HepG2 (cell line): ENCODE results near the gene TBC1D5. TPM values are rescaled to one million over a fixed set of nuclear protein-coding genes. Genes with fewer than 3 reads are reported as not detected.

Experiments
- ATAC-seq: fragments of 200-7000 bp; cut with Tn5 transposase; 3 replicates; pipeline ENCODE4 v1.9.1; 2020; ENCODE audit warnings: mild to moderate bottlenecking, moderate library complexity
- BruUV-seq: library from RNA; stranded (reverse); fragments of 400-500 nt; replicated peaks from 2 replicates; lab custom pipeline; 2021; lab: Mats Ljungman, UMichigan
- CTCF ChIA-PET: fragments of 300-600 bp; formaldehyde crosslinking; extraction: SDS; loops from one replicate; lab custom pipeline; 2021; ENCODE audit warnings: low total read pairs, inconsistent platforms, low intra/inter-chr PET ratio; lab: Yijun Ruan, JAX
- POLR2A ChIA-PET: fragments of 350-600 bp; sonication (Branson Sonifier 250); formaldehyde crosslinking; loops from one replicate; lab custom pipeline; 2020; ENCODE audit warnings: antibody characterized with exemption, inconsistent platforms; lab: Yijun Ruan, JAX
- DNase-seq: peaks from one replicate; pipeline ENCODE4 v3.0.0-alpha.2; 2015; ENCODE audit warnings: low spot score
- FAIRE-seq: peaks from 3 replicates; lab custom pipeline; 2011; peaks lifted over from hg19 to GRCh38; lab: Jason Lieb, UNC
- H2AFZ ChIP-seq: one replicate; pipeline ENCODE4 v1.6.1; 2011; ENCODE audit warnings: low read length, inconsistent platforms
- H3K27ac ChIP-seq: fragments of 300-600 bp; 3 replicates; pipeline ENCODE4 v1.8.0; 2011; ENCODE audit warnings: mixed run types, mild to moderate bottlenecking, mixed read lengths, low read length, inconsistent platforms; ENCODE audit not compliant: insufficient read depth; ENCODE audit errors: extremely low read length
- H3K27me3 ChIP-seq, 2 experiments: fragments of 200-600 bp in 1 of 2; 2 replicates in 1 of 2; 3 replicates in 1 of 2; pipeline versions ENCODE4 v1.6.0 to v1.8.0; 2011; ENCODE audit warnings: low read length in 2 of 2, mild to moderate bottlenecking in 2 of 2, moderate library complexity in 2 of 2, inconsistent platforms in 1 of 2; ENCODE audit not compliant: insufficient read depth in 2 of 2, control insufficient read depth in 1 of 2
- H3K36me3 ChIP-seq, 2 experiments: fragments of 200-600 bp in 1 of 2; replicated peaks in 1 of 2; 2 replicates in 1 of 2; 3 replicates in 1 of 2; pipeline versions ENCODE4 v1.5.1 to v1.8.0; 2011; ENCODE audit warnings: low read length in 2 of 2, inconsistent platforms in 1 of 2; ENCODE audit not compliant: insufficient read depth in 2 of 2, control insufficient read depth in 1 of 2
- H3K4me1 ChIP-seq: 2 replicates; pipeline ENCODE4 v1.5.1; 2012; ENCODE audit warnings: low read length, inconsistent platforms; ENCODE audit not compliant: insufficient read depth
- H3K4me2 ChIP-seq: 2 replicates; pipeline ENCODE4 v1.6.0; 2011; ENCODE audit warnings: low read depth, low read length, inconsistent platforms
- H3K4me3 ChIP-seq, 3 experiments: fragments of 200-600 bp in 1 of 3; sonication (generic), shearing (Covaris generic) in 1 of 3; replicated peaks in 1 of 3; 2 replicates each; pipeline ENCODE4 v1.5.1; 2011 to 2016; ENCODE audit warnings: low read length in 3 of 3, inconsistent platforms in 2 of 3, low read depth in 2 of 3, mild to moderate bottlenecking in 2 of 3, control low read depth in 1 of 3, mixed read lengths in 1 of 3; ENCODE audit not compliant: insufficient read depth in 1 of 3
- H3K79me2 ChIP-seq: one replicate; pipeline ENCODE4 v1.6.1; 2011; ENCODE audit warnings: low read length, inconsistent platforms; ENCODE audit not compliant: insufficient read depth
- H3K9ac ChIP-seq: 2 replicates; pipeline ENCODE4 v1.6.0; 2011; ENCODE audit warnings: mild to moderate bottlenecking, low read depth, low read length, inconsistent platforms; ENCODE audit not compliant: insufficient read depth
- H3K9me3 ChIP-seq: 2 replicates; pipeline ENCODE4 v1.5.1; 2012; ENCODE audit warnings: mild to moderate bottlenecking, low read length
- H4K20me1 ChIP-seq: 2 replicates; pipeline ENCODE4 v1.6.0; 2011; ENCODE audit warnings: inconsistent platforms, mild to moderate bottlenecking, low read length, moderate library complexity; ENCODE audit not compliant: insufficient read depth
- HOXD1 ChIP-seq: sonication (generic); formaldehyde crosslinking; IDR thresholded peaks from 2 replicates; pipeline ENCODE4 v1.5.0; 2020; ENCODE audit warnings: missing genetic modification reagents
- MAZ ChIP-seq, 2 experiments: sonication (generic) in 1 of 2; formaldehyde crosslinking in 1 of 2; IDR thresholded peaks; 2 replicates each; pipeline versions ENCODE4 v1.5.0 to v1.6.1; 2012 to 2020; ENCODE audit warnings: low read depth in 2 of 2, mild to moderate bottlenecking in 2 of 2, borderline replicate concordance in 1 of 2, improper control_type of control experiment in 1 of 2, low read length in 1 of 2, missing genetic modification reagents in 1 of 2, moderate library complexity in 1 of 2
- MIER3 ChIP-seq: IDR thresholded peaks from 2 replicates; pipeline ENCODE4 v1.6.1; 2016; ENCODE audit warnings: missing compliant biosample characterization, borderline replicate concordance
- PBX3 ChIP-seq: sonication (generic); formaldehyde crosslinking; IDR thresholded peaks from 2 replicates; pipeline ENCODE4 v1.8.1; 2023; ENCODE audit warnings: missing genetic modification reagents, inconsistent platforms, borderline replicate concordance
- PCBP1 ChIP-seq: fragments of 200-400 bp; formaldehyde crosslinking; IDR thresholded peaks from 2 replicates; pipeline ENCODE4 v1.6.1; 2017; ENCODE audit warnings: mild to moderate bottlenecking, low read depth, low read length, borderline replicate concordance
- RCOR2 ChIP-seq: IDR thresholded peaks from 2 replicates; pipeline ENCODE4 v1.6.1; 2016; ENCODE audit warnings: missing biosample characterization, missing genetic modification reagents
- RERE ChIP-seq: IDR thresholded peaks from 2 replicates; pipeline ENCODE4 v1.6.1; 2016; ENCODE audit warnings: low read depth, missing genetic modification reagents, missing compliant biosample characterization
- SP140L ChIP-seq: sonication (generic); formaldehyde crosslinking; IDR thresholded peaks from 2 replicates; pipeline ENCODE4 v1.4.0; 2020; ENCODE audit warnings: missing genetic modification reagents, borderline replicate concordance
- STAG1 ChIP-seq: sonication (generic); formaldehyde crosslinking; IDR thresholded peaks from 2 replicates; pipeline ENCODE4 v1.4.0; 2020; ENCODE audit warnings: missing genetic modification reagents
- ZNF713 ChIP-seq: sonication (generic); formaldehyde crosslinking; IDR thresholded peaks from 2 replicates; pipeline ENCODE4 v1.4.0; 2020; ENCODE audit warnings: mild to moderate bottlenecking, missing genetic modification reagents
- ZNF878 ChIP-seq: sonication (generic); formaldehyde crosslinking; IDR thresholded peaks from 2 replicates; pipeline ENCODE4 v1.8.1; 2023; ENCODE audit warnings: mild to moderate bottlenecking, missing genetic modification reagents, moderate library complexity
- ZNF891 ChIP-seq: sonication (generic); formaldehyde crosslinking; IDR thresholded peaks from 2 replicates; pipeline ENCODE4 v1.5.0; 2020; ENCODE audit warnings: mild to moderate bottlenecking, missing genetic modification reagents
- WGBS: methylation state at CpG from one replicate; pipeline ENCODE4 v1.1.6; 2017; ENCODE audit warnings: low lambda C conversion rate; 5-methylcytosine and 5-hydroxymethylcytosine counted together
- in situ Hi-C: cut with HindIII; loops from 2 replicates; pipeline ENCODE4 v1.10.0; 2017; ENCODE audit warnings: low pct_unique_long_range_greater_than_20kb; ENCODE audit not compliant: extremely low pct_ligation_motif_present
- intact Hi-C: fragments of 100-400 bp; cut with micrococcal nuclease; formaldehyde crosslinking; loops from one replicate; pipeline ENCODE4 v1.10.0; 2022; ENCODE audit not compliant: unreplicated experiment
- polyA plus RNA-seq, 8 experiments: library from polyadenylated mRNA; depleted of rRNA in 3 of 8; stranded (reverse) in 7 of 8; unstranded in 1 of 8; fragments of >200 nt; fragmentation: Illumina TruSeq in 4 of 8; extraction: Trizol in 4 of 8; gene quantifications; 2 replicates each; pipeline versions ENCODE4 v1.2.1 to v1.2.3, GENCODE V29; 2011 to 2016; ENCODE audit warnings: low read depth in 4 of 8, missing spikeins in 1 of 8, mixed read lengths in 1 of 8; ENCODE audit not compliant: insufficient read depth in 1 of 8
- total RNA-seq, 5 experiments: library from RNA; depleted of rRNA; stranded (reverse); fragments of >200 nt; fragmentation: Illumina TruSeq; extraction: Trizol; gene quantifications; 2 replicates each; pipeline ENCODE4 v1.2.3, GENCODE V29; 2016; ENCODE audit warnings: low read depth in 1 of 5

TBC1D5 gene
- total and polyA plus RNA-seq, 2 of the 13 experiments (the other 11 are each of a cell fraction or from before 2014, with no cell fraction given), result 19.2 to 33.3 TPM

GRCh38 chr3:17144665-17144993, 597.8 kb downstream of the TBC1D5 start:
- TF ChIP-seq ZNF713 (CRISPR knock-in tag), result no peak
- TF ChIP-seq RCOR2 (CRISPR knock-in tag), result no peak
- TF ChIP-seq ZNF878 (CRISPR knock-in tag), result no peak
- no peak for TF ChIP-seq SP140L
- TF ChIP-seq HOXD1 (CRISPR knock-in tag), result no peak
- TF ChIP-seq ZNF891, result no peak
- TF ChIP-seq PBX3 (CRISPR knock-in tag), result no peak
- intact Hi-C loops, result no loop called here
- no TSS peak for BruUV-seq
- no peak overlapping the region for H3K27ac ChIP-seq
- ChIA-PET CTCF (no interaction called here), POLR2A (no interaction called here)
- H3K9ac ChIP-seq, result no peak overlapping the region
- H3K9me3 ChIP-seq, result no peaks in the 10 kb centered on the region
- no peak overlapping the region for H3K4me3 ChIP-seq
- H3K4me1 ChIP-seq, result no peaks in the 10 kb centered on the region
- no peak overlapping the region for H3K4me2 ChIP-seq
- H3K36me3 ChIP-seq, result no peaks in the 10 kb centered on the region
- no peak overlapping the region for H2AFZ ChIP-seq
- WGBS, result 27% methylated on average over 2 of the region's 7 CpGs
- no peak for FAIRE-seq
- peaks cover 0 to 17% of the 10 kb centered on the region in 2 experiments; a peak in 2 of 5 replicates for H3K27me3 ChIP-seq
- in situ Hi-C loops, result no loop called here
- no peaks in the 10 kb centered on the region for H3K79me2 ChIP-seq
- no peak for DNase-seq
- no peaks in the 10 kb centered on the region for H4K20me1 ChIP-seq
- ATAC-seq, result no peak

GRCh38 chr3:17143893-17144664, 598.4 kb downstream of the TBC1D5 start:
- H4K20me1 ChIP-seq, result no peaks in the 10 kb centered on the region
- no TSS peak for BruUV-seq
- POLR2A ChIA-PET, result no interaction called here
- intact Hi-C loops, result no loop called here
- no peaks in the 10 kb centered on the region for H3K36me3 ChIP-seq
- no peak overlapping the region for H3K9ac ChIP-seq
- no peak overlapping the region for H3K4me2 ChIP-seq
- no peak overlapping the region for H2AFZ ChIP-seq
- ATAC-seq (no peak), FAIRE-seq (no peak), DNase-seq (no peak)
- no peaks in the 10 kb centered on the region for H3K4me1 ChIP-seq
- in situ Hi-C loops, result no loop called here
- no peak overlapping the region for H3K4me3 ChIP-seq
- H3K27me3 ChIP-seq, result peaks cover 0 to 21% of the 10 kb centered on the region in 2 experiments; a peak in 2 of 5 replicates
- H3K9me3 ChIP-seq, result no peaks in the 10 kb centered on the region
- CTCF ChIA-PET, result no interaction called here
- WGBS, result 8% methylated on average over 7 of the region's 10 CpGs
- H3K79me2 ChIP-seq, result no peaks in the 10 kb centered on the region
- no peak overlapping the region for H3K27ac ChIP-seq
- TF ChIP-seq MIER3 (CRISPR knock-in tag) (no peak), PCBP1 (no peak), RERE (CRISPR knock-in tag) (no peak), MAZ (IDR thresholded peaks at IDR 0.05; ENCODE audit: borderline replicate concordance, low read depth, low read length) (no peak), MAZ (CRISPR knock-in tag; IDR thresholded peaks at IDR 0.05; ENCODE audit: low read depth) (no peak), STAG1 (no peak)
